ENCODE measurements around the gene VSTM4. TPM values are rescaled to one million over a fixed set of nuclear protein-coding genes. Genes with fewer than 3 reads are reported as not detected.
A peak's percentile ranks its signal among the peaks of the same experiment; 100 is the strongest.

Gene VSTM4
- total and polyA plus RNA-seq, 2 experiments from 2014 or later = 0.21 to 0.66 TPM

DNA sequence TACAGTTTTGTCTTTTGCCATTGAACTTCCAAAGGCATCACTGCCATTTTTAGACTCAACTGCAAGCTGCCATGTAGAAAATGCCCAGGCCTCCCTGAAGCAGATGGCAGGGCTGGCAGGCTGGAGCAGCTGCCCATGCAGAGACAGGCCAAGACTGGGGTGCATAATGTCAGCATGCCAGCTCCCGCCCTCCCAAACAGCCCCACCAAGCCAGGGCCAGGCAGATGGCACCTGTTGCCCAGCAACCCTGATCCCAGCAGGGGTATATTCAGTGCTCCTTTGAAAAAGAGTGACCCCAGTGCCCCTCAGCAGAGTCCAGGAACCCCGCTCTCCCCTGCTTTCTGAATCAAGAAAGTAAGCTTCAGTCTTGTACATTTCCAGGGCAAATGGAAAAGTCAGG is 32.6 kb downstream of the VSTM4 start (continued):
- TF ChIP-seq, protein P1, sequence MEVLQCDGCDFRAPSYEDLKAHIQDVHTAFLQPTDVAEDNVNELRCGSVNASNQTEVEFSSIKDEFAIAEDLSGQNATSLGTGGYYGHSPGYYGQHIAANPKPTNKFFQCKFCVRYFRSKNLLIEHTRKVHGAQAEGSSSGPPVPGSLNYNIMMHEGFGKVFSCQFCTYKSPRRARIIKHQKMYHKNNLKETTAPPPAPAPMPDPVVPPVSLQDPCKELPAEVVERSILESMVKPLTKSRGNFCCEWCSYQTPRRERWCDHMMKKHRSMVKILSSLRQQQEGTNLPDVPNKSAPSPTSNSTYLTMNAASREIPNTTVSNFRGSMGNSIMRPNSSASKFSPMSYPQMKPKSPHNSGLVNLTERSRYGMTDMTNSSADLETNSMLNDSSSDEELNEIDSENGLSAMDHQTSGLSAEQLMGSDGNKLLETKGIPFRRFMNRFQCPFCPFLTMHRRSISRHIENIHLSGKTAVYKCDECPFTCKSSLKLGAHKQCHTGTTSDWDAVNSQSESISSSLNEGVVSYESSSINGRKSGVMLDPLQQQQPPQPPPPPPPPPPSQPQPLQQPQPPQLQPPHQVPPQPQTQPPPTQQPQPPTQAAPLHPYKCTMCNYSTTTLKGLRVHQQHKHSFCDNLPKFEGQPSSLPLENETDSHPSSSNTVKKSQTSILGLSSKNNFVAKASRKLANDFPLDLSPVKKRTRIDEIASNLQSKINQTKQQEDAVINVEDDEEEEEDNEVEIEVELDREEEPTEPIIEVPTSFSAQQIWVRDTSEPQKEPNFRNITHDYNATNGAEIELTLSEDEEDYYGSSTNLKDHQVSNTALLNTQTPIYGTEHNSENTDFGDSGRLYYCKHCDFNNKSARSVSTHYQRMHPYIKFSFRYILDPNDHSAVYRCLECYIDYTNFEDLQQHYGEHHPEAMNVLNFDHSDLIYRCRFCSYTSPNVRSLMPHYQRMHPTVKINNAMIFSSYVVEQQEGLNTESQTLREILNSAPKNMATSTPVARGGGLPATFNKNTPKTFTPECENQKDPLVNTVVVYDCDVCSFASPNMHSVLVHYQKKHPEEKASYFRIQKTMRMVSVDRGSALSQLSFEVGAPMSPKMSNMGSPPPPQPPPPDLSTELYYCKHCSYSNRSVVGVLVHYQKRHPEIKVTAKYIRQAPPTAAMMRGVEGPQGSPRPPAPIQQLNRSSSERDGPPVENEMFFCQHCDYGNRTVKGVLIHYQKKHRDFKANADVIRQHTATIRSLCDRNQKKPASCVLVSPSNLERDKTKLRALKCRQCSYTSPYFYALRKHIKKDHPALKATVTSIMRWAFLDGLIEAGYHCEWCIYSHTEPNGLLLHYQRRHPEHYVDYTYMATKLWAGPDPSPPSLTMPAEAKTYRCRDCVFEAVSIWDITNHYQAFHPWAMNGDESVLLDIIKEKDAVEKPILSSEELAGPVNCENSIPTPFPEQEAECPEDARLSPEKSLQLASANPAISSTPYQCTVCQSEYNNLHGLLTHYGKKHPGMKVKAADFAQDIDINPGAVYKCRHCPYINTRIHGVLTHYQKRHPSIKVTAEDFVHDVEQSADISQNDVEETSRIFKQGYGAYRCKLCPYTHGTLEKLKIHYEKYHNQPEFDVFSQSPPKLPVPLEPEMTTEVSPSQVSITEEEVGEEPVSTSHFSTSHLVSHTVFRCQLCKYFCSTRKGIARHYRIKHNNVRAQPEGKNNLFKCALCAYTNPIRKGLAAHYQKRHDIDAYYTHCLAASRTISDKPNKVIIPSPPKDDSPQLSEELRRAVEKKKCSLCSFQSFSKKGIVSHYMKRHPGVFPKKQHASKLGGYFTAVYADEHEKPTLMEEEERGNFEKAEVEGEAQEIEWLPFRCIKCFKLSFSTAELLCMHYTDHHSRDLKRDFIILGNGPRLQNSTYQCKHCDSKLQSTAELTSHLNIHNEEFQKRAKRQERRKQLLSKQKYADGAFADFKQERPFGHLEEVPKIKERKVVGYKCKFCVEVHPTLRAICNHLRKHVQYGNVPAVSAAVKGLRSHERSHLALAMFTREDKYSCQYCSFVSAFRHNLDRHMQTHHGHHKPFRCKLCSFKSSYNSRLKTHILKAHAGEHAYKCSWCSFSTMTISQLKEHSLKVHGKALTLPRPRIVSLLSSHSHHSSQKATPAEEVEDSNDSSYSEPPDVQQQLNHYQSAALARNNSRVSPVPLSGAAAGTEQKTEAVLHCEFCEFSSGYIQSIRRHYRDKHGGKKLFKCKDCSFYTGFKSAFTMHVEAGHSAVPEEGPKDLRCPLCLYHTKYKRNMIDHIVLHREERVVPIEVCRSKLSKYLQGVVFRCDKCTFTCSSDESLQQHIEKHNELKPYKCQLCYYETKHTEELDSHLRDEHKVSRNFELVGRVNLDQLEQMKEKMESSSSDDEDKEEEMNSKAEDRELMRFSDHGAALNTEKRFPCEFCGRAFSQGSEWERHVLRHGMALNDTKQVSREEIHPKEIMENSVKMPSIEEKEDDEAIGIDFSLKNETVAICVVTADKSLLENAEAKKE (CRISPR knock-in tag; IDR thresholded peaks at IDR 0.05) = no peak
- no peak for TF ChIP-seq POLR2AphosphoS5 (IDR thresholded peaks at IDR 0.05; ENCODE audit: low read depth)
- TF ChIP-seq CREB1 (CRISPR knock-in tag; IDR thresholded peaks at IDR 0.05; ENCODE audit: low read depth) = no peak

- H3K4me1 ChIP-seq (ENCODE audit: insufficient read depth) = peaks cover 4% of the 10 kb centered on the region; the same call in 1 of the 2 replicates
- Mint-ChIP-seq H3K9me3 (peaks cover 6% of the 10 kb centered on the region; the same call in 1 of the 3 replicates), H3K27ac (peak overlapping the region; percentile 90), H3K4me1 (peaks cover 22% of the 10 kb centered on the region), H3K27me3 (ENCODE audit: insufficient read depth, low read depth, poor library complexity) (peaks cover 8% of the 10 kb centered on the region), H3K4me3 (peak overlapping the region; percentile 21; the same call in 1 of the 3 replicates), H3K36me3 (ENCODE audit: low read depth) (peaks cover 4% of the 10 kb centered on the region; the same call in 2 of the 3 replicates)
- H3F3A ChIP-seq (replicated peaks; ENCODE audit: low read depth) = no peaks in the 10 kb centered on the region
- H3K4me2 ChIP-seq = 0 out of 2 replicates have a peak overlapping the region, but pooled peaks have one; percentile 24
- no peaks in the 10 kb centered on the region for H3K36me3 ChIP-seq (ENCODE audit: insufficient read depth)
- no peaks in the 10 kb centered on the region for H4K20me1 ChIP-seq (replicated peaks; ENCODE audit: insufficient read depth)
- ATAC-seq (peak; percentile 81), DNase-seq (ENCODE audit: low spot score) (peak; percentile 31)
- no peak overlapping the region; the same call in 1 of the 2 replicates for H2AFZ ChIP-seq
- peak overlapping the region; percentile 55 for H3K27ac ChIP-seq (ENCODE audit: low read depth)
- no peaks in the 10 kb centered on the region for H3K27me3 ChIP-seq (ENCODE audit: insufficient read depth)
- no peaks in the 10 kb centered on the region for H3K9me2 ChIP-seq (ENCODE audit: insufficient read depth)
- no peak overlapping the region for H3K4me3 ChIP-seq
- no peak for TF ChIP-seq ETS1 (IDR thresholded peaks at IDR 0.05)
- TF ChIP-seq, protein P1 (CRISPR knock-in tag; IDR thresholded peaks at IDR 0.05) = peak; percentile 23; the same call in 1 of the 2 replicates
- no peak for TF ChIP-seq NANOG (IDR thresholded peaks at IDR 0.05; ENCODE audit: borderline replicate concordance)
- H3K79me2 ChIP-seq (replicated peaks; ENCODE audit: insufficient read depth) = no peaks in the 10 kb centered on the region
Observed at GRCh38 chr10:49081547-49082275, 33.6 kb downstream of the VSTM4 start.

Measured in GM23338 (cell line).